PC-9 (cell line): Measurements from ENCODE around the gene LIAS.

Source experiments
- CTCF ChIP-seq: fragments of 200-600 bp; sonication (generic); conservative IDR thresholded peaks from 2 replicates; pipeline ENCODE4 v1.6.1; 2017; ENCODE audit warnings: mixed run types, antibody characterized with exemption, mild to moderate bottlenecking, moderate library complexity
- EZH2 ChIP-seq: fragments of 200-600 bp; sonication (generic); IDR thresholded peaks from 2 replicates; pipeline ENCODE4 v1.8.0; 2017; ENCODE audit warnings: antibody characterized with exemption, low read depth

- no peak for TF ChIP-seq CTCF
- no peak for TF ChIP-seq EZH2
Observed at GRCh38 chr4:39410415-39410814, 48.4 kb upstream of the LIAS start.
